SK-N-SH treated with all-trans-retinoic acid at 6 μM for 48 hours (cell line): ENCODE results near the gene EPN3.

Experiments
- ATAC-seq: fragments of 200-7000 bp; cut with Tn5 transposase; 3 replicates; pipeline ENCODE4 v1.9.1; 2020; ENCODE audit warnings: mild to moderate bottlenecking, moderate library complexity
- CREB5 ChIP-seq: fragments of 250-450 bp; sonication (Bioruptor Pico); IDR thresholded peaks from 2 replicates; pipeline ENCODE4 v1.5.1; 2020; ENCODE audit warnings: low read depth, mild to moderate bottlenecking, moderate library complexity
- CSRNP3 ChIP-seq: fragments of 250-450 bp; sonication (Bioruptor Pico); IDR thresholded peaks from 2 replicates; pipeline ENCODE4 v1.5.1; 2021; ENCODE audit warnings: mild to moderate bottlenecking, moderate library complexity
- ESRRG ChIP-seq: fragments of 250-450 bp; sonication (Bioruptor Pico); IDR thresholded peaks from 2 replicates; pipeline ENCODE4 v1.6.1; 2021; ENCODE audit warnings: mild to moderate bottlenecking
- GLIS3 ChIP-seq: fragments of 250-450 bp; sonication (Bioruptor Pico); IDR thresholded peaks from 2 replicates; pipeline ENCODE4 v1.5.0; 2020; ENCODE audit warnings: mild to moderate bottlenecking, moderate library complexity
- OSR1 ChIP-seq: fragments of 250-450 bp; sonication (Bioruptor Pico); IDR thresholded peaks from 2 replicates; pipeline ENCODE4 v1.8.0; 2022; ENCODE audit warnings: moderate library complexity, mild to moderate bottlenecking, inconsistent platforms
- PATZ1 ChIP-seq: fragments of 250-450 bp; sonication (Bioruptor Pico); IDR thresholded peaks from 2 replicates; pipeline ENCODE4 v1.8.0; 2020; ENCODE audit warnings: mild to moderate bottlenecking, moderate library complexity, borderline replicate concordance
- POU6F1 ChIP-seq: fragments of 250-450 bp; sonication (Bioruptor Pico); IDR thresholded peaks from 2 replicates; pipeline ENCODE4 v1.8.0; 2021; ENCODE audit warnings: low read depth, mild to moderate bottlenecking, moderate library complexity, borderline replicate concordance
- PPARA ChIP-seq: fragments of 250-450 bp; sonication (Bioruptor Pico); IDR thresholded peaks from 2 replicates; pipeline ENCODE4 v1.5.0; 2020; ENCODE audit warnings: mild to moderate bottlenecking, borderline replicate concordance
- RARB ChIP-seq: fragments of 250-450 bp; sonication (Bioruptor Pico); IDR thresholded peaks from 2 replicates; pipeline ENCODE4 v1.8.0; 2021; ENCODE audit warnings: mild to moderate bottlenecking, moderate library complexity
- SNAI2 ChIP-seq: fragments of 250-450 bp; sonication (Bioruptor Pico); IDR thresholded peaks from 2 replicates; pipeline ENCODE4 v1.5.0; 2020; ENCODE audit warnings: mild to moderate bottlenecking, moderate library complexity
- TCF4 ChIP-seq: fragments of 250-450 bp; sonication (Bioruptor Pico); IDR thresholded peaks from 2 replicates; pipeline ENCODE4 v1.8.0; 2021; ENCODE audit warnings: mild to moderate bottlenecking, moderate library complexity, borderline replicate concordance
- TSHZ2 ChIP-seq: fragments of 250-450 bp; sonication (Bioruptor Pico); IDR thresholded peaks from 2 replicates; pipeline ENCODE4 v1.5.0; 2020; ENCODE audit warnings: mild to moderate bottlenecking, moderate library complexity
- ZC3H10 ChIP-seq: fragments of 250-450 bp; sonication (Bioruptor Pico); IDR thresholded peaks from 2 replicates; pipeline ENCODE4 v1.5.1; 2021; ENCODE audit warnings: mild to moderate bottlenecking, moderate library complexity
- ZFP3 ChIP-seq: fragments of 250-450 bp; sonication (Bioruptor Pico); IDR thresholded peaks from 2 replicates; pipeline ENCODE4 v1.5.0; 2020; ENCODE audit warnings: mild to moderate bottlenecking, moderate library complexity
- ZFP30 ChIP-seq: fragments of 450-650 bp; formaldehyde crosslinking; IDR thresholded peaks from 2 replicates; pipeline ENCODE4 v1.5.0; 2022; ENCODE audit warnings: mild to moderate bottlenecking, moderate library complexity
- ZNF565 ChIP-seq: fragments of 450-650 bp; formaldehyde crosslinking; conservative IDR thresholded peaks from 2 replicates; pipeline ENCODE4 v1.5.0; 2020; ENCODE audit warnings: low read depth, mild to moderate bottlenecking, moderate library complexity
- ZNF8 ChIP-seq: fragments of 450-650 bp; formaldehyde crosslinking; IDR thresholded peaks from 2 replicates; pipeline ENCODE4 v1.5.0; 2020; ENCODE audit warnings: mild to moderate bottlenecking, moderate library complexity

The EPN3 gene

GRCh38 chr17:50523208-50523607 is 9.3 kb upstream of the EPN3 start:
- ATAC-seq, result no peak

GRCh38 chr17:50524838-50525237 is 7.7 kb upstream of the EPN3 start:
- no peak for ATAC-seq
- TF ChIP-seq OSR1 (CRISPR knock-in tag) (no peak), CREB5 (CRISPR knock-in tag) (no peak), ZFP3 (CRISPR knock-in tag) (no peak), GLIS3 (CRISPR knock-in tag) (no peak), ZNF565 (CRISPR knock-in tag) (no peak), CSRNP3 (CRISPR knock-in tag) (no peak)
- TF ChIP-seq, all 23 proteins: peak for 0

More at GRCh38 chr17:50523208-50523607, 9.3 kb upstream of the EPN3 start:
- no peak for TF ChIP-seq TCF4
- TF ChIP-seq ZNF565 (CRISPR knock-in tag), result no peak
- no peak for TF ChIP-seq SNAI2 (CRISPR knock-in tag)
- TF ChIP-seq POU6F1, result no peak
- TF ChIP-seq PPARA (CRISPR knock-in tag), result no peak
- no peak for TF ChIP-seq ZFP30 (CRISPR knock-in tag)
- no peak for TF ChIP-seq ZC3H10 (CRISPR knock-in tag)
- no peak for TF ChIP-seq ZNF8

GRCh38 chr17:50527155-50527762 is 5.3 kb upstream of the EPN3 start:
- TF ChIP-seq RARB (CRISPR knock-in tag), result no peak
- no peak for TF ChIP-seq TSHZ2 (CRISPR knock-in tag)
- TF ChIP-seq PATZ1 (CRISPR knock-in tag), result no peak
- no peak for TF ChIP-seq ZNF565 (CRISPR knock-in tag)
- no peak for TF ChIP-seq ZC3H10 (CRISPR knock-in tag)
- no peak for TF ChIP-seq POU6F1
- no peak for TF ChIP-seq ESRRG (CRISPR knock-in tag)
- ATAC-seq, result no peak
